Neural crest cell (in vitro differentiated cells): ENCODE measurements around the gene TUBB2B. TPM values are rescaled to one million over a fixed set of nuclear protein-coding genes. Genes with fewer than 3 reads are reported as not detected.

Experiments
- DNase-seq: peaks from one replicate; pipeline ENCODE4 v3.0.0; 2021; ENCODE audit warnings: low read depth, mixed read lengths, low spot score
- H3K27ac Mint-ChIP-seq: one replicate; pipeline ENCODE4 v1.8.0; 2021; ENCODE audit warnings: mild to moderate bottlenecking, mixed read lengths; ENCODE audit not compliant: unreplicated experiment
- H3K27me3 Mint-ChIP-seq: 2 replicates; pipeline ENCODE4 v1.8.0; 2021; ENCODE audit warnings: low read depth, mild to moderate bottlenecking, mixed read lengths
- H3K36me3 Mint-ChIP-seq: 2 replicates; pipeline ENCODE4 v1.8.0; 2021; ENCODE audit warnings: low read depth, mild to moderate bottlenecking, mixed read lengths
- H3K4me1 Mint-ChIP-seq: 2 replicates; pipeline ENCODE4 v1.8.0; 2021; ENCODE audit warnings: mixed read lengths
- H3K4me3 Mint-ChIP-seq: one replicate; pipeline ENCODE4 v1.8.0; 2021; ENCODE audit warnings: mild to moderate bottlenecking, mixed read lengths
- H3K9me3 Mint-ChIP-seq: 2 replicates; pipeline ENCODE4 v1.8.0; 2021; ENCODE audit warnings: mixed read lengths
- total RNA-seq: library from RNA; stranded (reverse); gene quantifications from 2 replicates; pipeline ENCODE4 v1.2.1, GENCODE V29; 2021
- TF ChIP-seq, protein P1 (sequence below): fragments of 200-600 bp; sonication (generic); conservative IDR thresholded peaks from 2 replicates; pipeline ENCODE4 v1.5.0; 2021; ENCODE audit warnings: antibody characterized with exemption, mild to moderate bottlenecking

Gene TUBB2B
- total RNA-seq, 1 donor from 2014 or later, result 665 TPM

- Mint-ChIP-seq H3K36me3 (peaks cover 23% of the 10 kb centered on the region), H3K4me3 (no peak overlapping the region), H3K9me3 (peaks cover 8% of the 10 kb centered on the region), H3K27ac (no peak overlapping the region), H3K27me3 (peaks cover 4% of the 10 kb centered on the region), H3K4me1 (peaks cover 40% of the 10 kb centered on the region)
- DNase-seq, result no peak
- TF ChIP-seq, protein P1, sequence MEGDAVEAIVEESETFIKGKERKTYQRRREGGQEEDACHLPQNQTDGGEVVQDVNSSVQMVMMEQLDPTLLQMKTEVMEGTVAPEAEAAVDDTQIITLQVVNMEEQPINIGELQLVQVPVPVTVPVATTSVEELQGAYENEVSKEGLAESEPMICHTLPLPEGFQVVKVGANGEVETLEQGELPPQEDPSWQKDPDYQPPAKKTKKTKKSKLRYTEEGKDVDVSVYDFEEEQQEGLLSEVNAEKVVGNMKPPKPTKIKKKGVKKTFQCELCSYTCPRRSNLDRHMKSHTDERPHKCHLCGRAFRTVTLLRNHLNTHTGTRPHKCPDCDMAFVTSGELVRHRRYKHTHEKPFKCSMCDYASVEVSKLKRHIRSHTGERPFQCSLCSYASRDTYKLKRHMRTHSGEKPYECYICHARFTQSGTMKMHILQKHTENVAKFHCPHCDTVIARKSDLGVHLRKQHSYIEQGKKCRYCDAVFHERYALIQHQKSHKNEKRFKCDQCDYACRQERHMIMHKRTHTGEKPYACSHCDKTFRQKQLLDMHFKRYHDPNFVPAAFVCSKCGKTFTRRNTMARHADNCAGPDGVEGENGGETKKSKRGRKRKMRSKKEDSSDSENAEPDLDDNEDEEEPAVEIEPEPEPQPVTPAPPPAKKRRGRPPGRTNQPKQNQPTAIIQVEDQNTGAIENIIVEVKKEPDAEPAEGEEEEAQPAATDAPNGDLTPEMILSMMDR, result no peak
Observed at GRCh38 chr6:3221578-3221977, 5.9 kb downstream of the TUBB2B start.

GRCh38 chr6:3220366-3220765 lies 7.1 kb downstream of the TUBB2B start:
- Mint-ChIP-seq H3K9me3 (peaks cover 8% of the 10 kb centered on the region), H3K4me1 (peaks cover 28% of the 10 kb centered on the region), H3K27me3 (no peaks in the 10 kb centered on the region), H3K36me3 (peaks cover 15% of the 10 kb centered on the region), H3K4me3 (peak overlapping the region; percentile 17), H3K27ac (no peak overlapping the region)
- no peak for DNase-seq
- TF ChIP-seq, protein P1, result no peak

- no peaks in the 10 kb centered on the region for H3K27me3 Mint-ChIP-seq
- TF ChIP-seq, protein P1, result no peak
Observed at GRCh38 chr6:3218266-3218665, 9.2 kb downstream of the TUBB2B start.

GRCh38 chr6:3217286-3217685 lies 10.2 kb downstream of the TUBB2B start:
- peaks cover 14% of the 10 kb centered on the region for H3K4me1 Mint-ChIP-seq

More at GRCh38 chr6:3218266-3218665, 9.2 kb downstream of the TUBB2B start:
- no peak overlapping the region for H3K4me3 Mint-ChIP-seq
- peaks cover 8% of the 10 kb centered on the region for H3K9me3 Mint-ChIP-seq
- no peak overlapping the region for H3K27ac Mint-ChIP-seq
- H3K4me1 Mint-ChIP-seq, result peaks cover 15% of the 10 kb centered on the region
- H3K36me3 Mint-ChIP-seq, result peaks cover 3% of the 10 kb centered on the region
- no peak for DNase-seq

GRCh38 chr6:3214898-3215297 lies 12.6 kb downstream of the TUBB2B start:
- DNase-seq, result no peak
- H3K4me3 Mint-ChIP-seq, result no peak overlapping the region
- H3K9me3 Mint-ChIP-seq, result no peaks in the 10 kb centered on the region
- no peaks in the 10 kb centered on the region for H3K36me3 Mint-ChIP-seq
- H3K27me3 Mint-ChIP-seq, result no peaks in the 10 kb centered on the region
- TF ChIP-seq, protein P1, result no peak
- no peaks in the 10 kb centered on the region for H3K4me1 Mint-ChIP-seq
- H3K27ac Mint-ChIP-seq, result no peak overlapping the region

More at GRCh38 chr6:3217286-3217685, 10.2 kb downstream of the TUBB2B start:
- DNase-seq, result no peak
- peaks cover 2% of the 10 kb centered on the region for H3K36me3 Mint-ChIP-seq
- no peaks in the 10 kb centered on the region for H3K27me3 Mint-ChIP-seq
- H3K27ac Mint-ChIP-seq, result no peak overlapping the region
- peaks cover 7% of the 10 kb centered on the region for H3K9me3 Mint-ChIP-seq
- H3K4me3 Mint-ChIP-seq, result no peak overlapping the region
- TF ChIP-seq, protein P1, result no peak

DNA sequence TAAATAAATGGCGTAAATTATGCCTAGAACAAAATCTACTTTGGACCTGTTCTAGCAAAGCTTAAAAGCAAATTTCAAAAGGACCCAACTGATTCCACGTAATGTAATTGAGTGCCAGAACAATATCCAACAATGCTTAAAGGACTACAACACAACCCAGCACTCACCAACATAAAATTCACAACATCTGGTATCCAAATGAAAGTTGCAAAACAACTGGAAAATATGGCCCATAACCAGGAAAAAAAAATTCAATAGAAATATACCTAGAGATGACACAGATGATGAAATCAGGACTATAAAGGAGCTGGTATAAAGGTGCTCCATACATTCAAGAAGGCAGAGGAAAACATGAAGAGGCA lies 14.1 kb downstream of the TUBB2B start:
- TF ChIP-seq, protein P1, result no peak
- Mint-ChIP-seq H3K27me3 (no peaks in the 10 kb centered on the region), H3K27ac (no peak overlapping the region), H3K9me3 (no peaks in the 10 kb centered on the region), H3K4me3 (no peak overlapping the region), H3K36me3 (no peaks in the 10 kb centered on the region), H3K4me1 (peaks cover 10% of the 10 kb centered on the region)
- DNase-seq, result no peak
